C4-2B (cell line): ENCODE data around the gene DDRGK1.
A peak's percentile ranks its signal among the peaks of the same experiment; 100 is the strongest.

ENCODE experiments used
- H3K27ac ChIP-seq: fragments of 450-650 bp; 2 replicates; pipeline ENCODE4 v1.5.1; 2017
- ZFX ChIP-seq: fragments of 450-650 bp; IDR thresholded peaks from 2 replicates; pipeline ENCODE4 v1.6.1; 2017
- TF ChIP-seq, protein P1 (sequence below): fragments of 450-650 bp; conservative IDR thresholded peaks from 2 replicates; pipeline ENCODE4 v1.5.1; 2017; ENCODE audit warnings: mild to moderate bottlenecking

The DDRGK1 gene

DNA sequence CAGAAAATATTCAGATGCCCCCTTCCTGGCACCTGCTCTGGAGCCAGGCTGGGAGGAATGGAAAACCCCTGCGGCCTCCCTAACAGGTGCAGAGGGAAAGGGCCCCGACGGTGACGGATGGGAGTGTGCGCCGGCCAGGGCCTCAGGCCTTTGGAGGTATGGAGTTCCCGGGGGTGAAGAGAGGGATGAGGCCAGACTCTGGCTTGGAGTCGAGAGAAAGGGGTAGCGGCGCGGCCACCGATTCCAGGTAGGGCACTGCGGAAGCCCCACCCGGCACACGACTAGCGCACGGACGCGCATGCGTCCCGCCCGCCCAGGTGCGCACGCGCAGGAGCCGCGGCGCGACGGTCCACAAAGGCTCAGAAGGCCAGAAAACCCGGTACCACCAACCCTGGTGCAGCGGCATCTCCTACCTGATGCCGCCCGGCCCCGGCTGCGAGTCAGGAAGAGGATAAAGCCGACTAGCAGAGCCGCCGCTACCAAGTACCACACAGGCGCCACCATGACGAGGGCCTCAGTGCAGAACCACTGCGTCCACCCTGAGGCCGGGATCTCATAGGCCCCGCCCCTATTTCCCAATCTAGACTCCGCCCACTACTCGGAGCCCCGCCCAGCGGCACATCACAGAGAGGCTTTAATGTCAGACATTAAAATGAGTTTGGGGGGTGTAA, at the start of gene DDRGK1:
Gene DDRGK1 (minus strand): TSS at position 559 of the 671 bp plus-strand sequence. CDS start 55 bp downstream, at position 504.
- TF ChIP-seq, protein P1, sequence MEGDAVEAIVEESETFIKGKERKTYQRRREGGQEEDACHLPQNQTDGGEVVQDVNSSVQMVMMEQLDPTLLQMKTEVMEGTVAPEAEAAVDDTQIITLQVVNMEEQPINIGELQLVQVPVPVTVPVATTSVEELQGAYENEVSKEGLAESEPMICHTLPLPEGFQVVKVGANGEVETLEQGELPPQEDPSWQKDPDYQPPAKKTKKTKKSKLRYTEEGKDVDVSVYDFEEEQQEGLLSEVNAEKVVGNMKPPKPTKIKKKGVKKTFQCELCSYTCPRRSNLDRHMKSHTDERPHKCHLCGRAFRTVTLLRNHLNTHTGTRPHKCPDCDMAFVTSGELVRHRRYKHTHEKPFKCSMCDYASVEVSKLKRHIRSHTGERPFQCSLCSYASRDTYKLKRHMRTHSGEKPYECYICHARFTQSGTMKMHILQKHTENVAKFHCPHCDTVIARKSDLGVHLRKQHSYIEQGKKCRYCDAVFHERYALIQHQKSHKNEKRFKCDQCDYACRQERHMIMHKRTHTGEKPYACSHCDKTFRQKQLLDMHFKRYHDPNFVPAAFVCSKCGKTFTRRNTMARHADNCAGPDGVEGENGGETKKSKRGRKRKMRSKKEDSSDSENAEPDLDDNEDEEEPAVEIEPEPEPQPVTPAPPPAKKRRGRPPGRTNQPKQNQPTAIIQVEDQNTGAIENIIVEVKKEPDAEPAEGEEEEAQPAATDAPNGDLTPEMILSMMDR = no peak
- TF ChIP-seq ZFX = peak; percentile 68
- H3K27ac ChIP-seq = peak within 1 kb of the TSS; percentile 80

GRCh38 chr20:3251806-3252205, 47.3 kb upstream of the DDRGK1 start:
- TF ChIP-seq ZFX = no peak
- TF ChIP-seq, protein P1 = no peak
- H3K27ac ChIP-seq = no peak overlapping the region

DNA sequence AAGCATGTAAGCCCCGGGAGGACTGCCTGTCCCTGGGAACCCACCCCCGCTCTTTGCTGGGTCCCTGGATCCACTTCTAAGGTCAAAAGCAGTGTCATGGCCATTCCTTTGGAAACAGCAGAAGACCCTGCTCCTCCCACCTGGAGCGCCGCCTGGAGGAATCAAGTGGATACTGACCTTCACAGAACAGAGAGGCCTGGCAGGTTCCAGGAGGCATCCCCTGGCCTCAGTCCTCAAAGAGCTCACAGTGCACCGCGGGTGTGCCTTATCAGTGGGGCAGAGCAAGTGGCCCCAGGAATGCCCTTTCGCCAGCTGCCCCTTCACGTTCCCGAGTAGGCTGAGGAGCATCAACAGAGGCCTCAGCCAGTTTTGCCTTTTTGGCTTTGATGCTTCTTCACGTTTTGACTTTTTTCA, 45.6 kb upstream of the DDRGK1 start:
- H3K27ac ChIP-seq = no peak overlapping the region
- TF ChIP-seq, protein P1 = no peak; the same call in 1 of the 2 replicates
- no peak for TF ChIP-seq ZFX

GRCh38 chr20:3248993-3249347, 44.5 kb upstream of the DDRGK1 start:
- TF ChIP-seq, protein P1 = no peak
- no peak for TF ChIP-seq ZFX
- no peak overlapping the region for H3K27ac ChIP-seq

DNA sequence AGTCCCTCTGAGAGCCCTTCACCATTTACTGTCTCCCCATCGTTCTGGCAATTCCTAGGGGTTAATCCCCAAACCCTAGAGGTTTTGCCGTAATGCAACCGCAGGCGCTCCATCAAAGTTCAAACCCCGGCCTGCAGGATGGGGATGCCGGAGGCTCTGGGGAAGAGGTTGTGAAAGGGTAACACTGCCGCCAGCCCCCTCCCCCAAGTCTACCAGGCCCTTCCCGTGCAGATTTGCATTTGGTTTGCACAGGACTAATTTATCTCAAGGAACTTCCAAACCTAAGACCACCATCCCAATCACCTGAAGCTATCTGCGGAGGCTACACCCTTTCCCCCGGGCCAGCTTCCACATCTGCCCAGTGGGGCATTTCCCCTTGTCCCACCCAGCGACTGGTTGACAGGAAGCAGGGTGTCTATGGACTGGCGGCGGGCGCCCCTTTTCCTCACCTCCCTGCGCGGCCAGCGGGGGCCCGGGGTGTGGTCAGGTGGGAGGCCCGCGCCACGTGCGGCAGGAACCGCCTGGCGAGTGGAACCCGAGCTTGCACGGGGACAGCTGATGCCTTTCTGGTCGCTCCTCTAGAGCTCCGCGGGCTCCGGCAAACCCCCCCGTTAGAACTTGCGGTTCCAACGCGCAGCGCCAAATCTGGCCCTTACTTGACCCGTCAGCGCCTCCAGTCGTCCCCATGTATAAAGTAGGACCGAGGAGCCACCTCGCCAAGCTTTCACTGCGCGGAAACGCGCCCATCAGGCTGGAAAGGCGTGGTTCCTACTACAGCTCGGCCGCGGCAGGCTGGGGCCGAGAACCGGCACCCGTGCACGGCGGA, 43.9 kb upstream of the DDRGK1 start:
- no peak overlapping the region for H3K27ac ChIP-seq
- TF ChIP-seq, protein P1 = no peak
- no peak for TF ChIP-seq ZFX

- TF ChIP-seq, protein P1 = no peak
- TF ChIP-seq ZFX = no peak
- H3K27ac ChIP-seq = no peak overlapping the region
These were observed 43.2 kb upstream of the DDRGK1 start for GRCh38 chr20:3247638-3248037.

DNA sequence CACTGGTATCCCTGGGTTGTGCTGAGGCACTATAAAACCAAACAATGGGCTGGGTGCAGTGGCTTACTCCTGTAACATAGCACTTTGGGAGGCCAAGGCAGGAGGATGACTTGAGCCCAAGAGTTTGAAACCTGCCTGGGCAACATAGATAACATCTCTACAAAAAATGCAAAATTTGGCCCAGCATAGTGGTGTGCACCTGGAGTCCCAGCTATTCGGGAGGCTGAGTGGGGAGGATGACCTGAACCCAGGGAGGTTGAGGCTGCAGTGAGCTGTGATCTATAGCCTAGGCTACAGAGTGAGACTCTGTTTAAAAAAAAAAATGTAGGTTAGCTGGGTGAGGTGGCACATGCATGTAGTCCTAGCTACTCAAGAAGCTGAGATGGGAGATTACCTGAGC, 42.2 kb upstream of the DDRGK1 start:
- no peak for TF ChIP-seq ZFX
- TF ChIP-seq, protein P1 = no peak

More for the DNA sequence above, 42.2 kb upstream of the DDRGK1 start:
- no peak overlapping the region for H3K27ac ChIP-seq
